ENCODE data around the gene BSPH1.
"Not testable (repeated sequence)": the region's sequence is repeated elsewhere in the genome, so short reads cannot be mapped to it uniquely, and the experiment has no call there.

The BSPH1 gene

DNA sequence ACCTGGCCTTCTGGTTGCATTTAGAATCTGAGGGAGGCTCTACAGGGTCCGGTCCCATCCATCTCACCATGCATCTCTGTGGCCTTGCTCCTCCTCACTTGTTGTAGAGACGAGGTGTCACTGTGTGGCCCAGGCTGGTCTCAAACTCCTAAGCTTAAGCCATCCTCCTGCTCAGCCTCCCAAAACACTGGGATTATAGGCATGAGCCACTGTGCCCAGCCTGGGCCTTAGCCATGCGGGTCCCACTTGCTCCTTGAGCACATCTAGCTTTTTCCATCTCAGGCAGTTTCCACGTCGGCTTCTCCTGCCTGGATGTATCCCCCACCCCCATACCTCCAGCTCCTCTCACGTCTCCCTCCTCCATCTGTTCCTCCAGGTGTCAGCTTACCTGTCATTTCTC lies 12.3 kb upstream of the BSPH1 start:
- H2AFZ ChIP-seq (ENCODE audit: low read length, unreplicated experiment), result no peak overlapping the region
- H3K27ac ChIP-seq (ENCODE audit: low read depth, low read length), result no peak overlapping the region
- no peaks in the 10 kb centered on the region for H3K27me3 ChIP-seq (ENCODE audit: insufficient read depth, low read length)
- H3K79me2 ChIP-seq (ENCODE audit: control insufficient read depth, insufficient read depth, low read length, unreplicated experiment), result no peaks in the 10 kb centered on the region
- H3K4me3 ChIP-seq (ENCODE audit: low read depth, low read length), result no peak overlapping the region
- no peaks in the 10 kb centered on the region for H3K4me1 ChIP-seq (ENCODE audit: control insufficient read depth, insufficient read depth, low read length, unreplicated experiment)
- no peaks in the 10 kb centered on the region for H3K36me3 ChIP-seq (ENCODE audit: insufficient read depth, low read length)

- Histone ChIP-seq H3K79me2 (ENCODE audit: control insufficient read depth, insufficient read depth, low read length, unreplicated experiment) (no peaks in the 10 kb centered on the region), H3K27me3 (ENCODE audit: insufficient read depth, low read length) (peaks cover 1% of the 10 kb centered on the region; the same call in 1 of the 2 replicates), H2AFZ (ENCODE audit: low read length, unreplicated experiment) (no peak overlapping the region), H3K36me3 (ENCODE audit: insufficient read depth, low read length) (no peaks in the 10 kb centered on the region), H3K27ac (ENCODE audit: low read depth, low read length) (no peak overlapping the region), H3K4me1 (ENCODE audit: control insufficient read depth, insufficient read depth, low read length, unreplicated experiment) (no peaks in the 10 kb centered on the region), H3K4me3 (ENCODE audit: low read depth, low read length) (no peak overlapping the region)
Measured at GRCh38 chr19:48000846-48001245, 8.9 kb upstream of the BSPH1 start.

- Histone ChIP-seq H3K27me3 (ENCODE audit: insufficient read depth, low read length) (peaks cover 13% of the 10 kb centered on the region), H3K4me3 (ENCODE audit: low read depth, low read length) (no peak overlapping the region), H3K4me1 (ENCODE audit: control insufficient read depth, insufficient read depth, low read length, unreplicated experiment) (no peaks in the 10 kb centered on the region), H3K27ac (ENCODE audit: low read depth, low read length) (no peak overlapping the region), H3K79me2 (ENCODE audit: control insufficient read depth, insufficient read depth, low read length, unreplicated experiment) (no peaks in the 10 kb centered on the region), H2AFZ (ENCODE audit: low read length, unreplicated experiment) (no peak overlapping the region), H3K36me3 (ENCODE audit: insufficient read depth, low read length) (no peaks in the 10 kb centered on the region)
Measured at GRCh38 chr19:47998800-47999199, 6.8 kb upstream of the BSPH1 start.

DNA sequence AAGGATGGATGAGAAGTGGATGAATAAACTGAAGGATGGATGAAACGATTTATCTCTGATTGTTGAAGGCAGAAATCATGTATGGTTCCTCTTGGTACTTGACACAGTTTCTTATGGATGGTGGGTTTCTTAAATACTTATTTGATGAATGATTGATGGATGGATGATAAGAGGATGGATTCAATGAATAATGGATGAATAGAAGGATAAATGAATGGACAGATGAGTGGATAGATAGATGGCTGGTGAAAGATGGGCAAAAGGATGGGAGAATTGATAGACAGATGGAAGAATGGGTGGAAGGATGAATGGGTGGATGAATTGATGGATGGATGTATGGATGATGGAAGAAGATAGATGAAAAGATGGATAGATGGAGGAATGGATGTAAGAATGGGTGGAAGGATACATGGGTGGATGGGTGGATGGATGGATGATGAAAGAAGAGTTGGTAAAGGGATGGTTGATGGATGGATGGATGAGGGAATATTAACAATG lies 4.3 kb upstream of the BSPH1 start:
- no peak overlapping the region for H3K4me3 ChIP-seq (ENCODE audit: low read depth, low read length)
- H2AFZ ChIP-seq (ENCODE audit: low read length, unreplicated experiment), result no peak overlapping the region
- no peaks in the 10 kb centered on the region for H3K4me1 ChIP-seq (ENCODE audit: control insufficient read depth, insufficient read depth, low read length, unreplicated experiment)
- H3K79me2 ChIP-seq (ENCODE audit: control insufficient read depth, insufficient read depth, low read length, unreplicated experiment), result no peaks in the 10 kb centered on the region
- H3K27ac ChIP-seq (ENCODE audit: low read depth, low read length), result no peak overlapping the region
- H3K27me3 ChIP-seq (ENCODE audit: insufficient read depth, low read length), result peaks cover 13% of the 10 kb centered on the region
- no peaks in the 10 kb centered on the region for H3K36me3 ChIP-seq (ENCODE audit: insufficient read depth, low read length)

GRCh38 chr19:47994209-47994802 lies 2.3 kb upstream of the BSPH1 start, which contains the start of gene ELSPBP1:
Gene ELSPBP1, plus strand, starts transcription at chr19:47994632. Its CDS starts 14,036 bp downstream, at chr19:48008668.
- no peak within 1 kb of the TSS for H2AFZ ChIP-seq (ENCODE audit: low read length, unreplicated experiment)
- H3K27ac ChIP-seq (ENCODE audit: low read depth, low read length), result no peak within 1 kb of the TSS
- no peak within 1 kb of the TSS for H3K4me3 ChIP-seq (ENCODE audit: low read depth, low read length)
- no peaks in the 10 kb centered on the region for H3K79me2 ChIP-seq (ENCODE audit: control insufficient read depth, insufficient read depth, low read length, unreplicated experiment)
- no peaks in the 10 kb centered on the region for H3K36me3 ChIP-seq (ENCODE audit: insufficient read depth, low read length)
- peaks cover 22% of the 10 kb centered on the region for H3K27me3 ChIP-seq (ENCODE audit: insufficient read depth, low read length)
- no peaks in the 10 kb centered on the region for H3K4me1 ChIP-seq (ENCODE audit: control insufficient read depth, insufficient read depth, low read length, unreplicated experiment)

GRCh38 chr19:47991191-47991808 lies 670 bp downstream of the BSPH1 start:
- no peaks in the 10 kb centered on the region for H3K4me1 ChIP-seq (ENCODE audit: control insufficient read depth, insufficient read depth, low read length, unreplicated experiment)
- no peak overlapping the region for H3K4me3 ChIP-seq (ENCODE audit: low read depth, low read length)
- H3K27me3 ChIP-seq (ENCODE audit: insufficient read depth, low read length), result peaks cover 22% of the 10 kb centered on the region
- H3K36me3 ChIP-seq (ENCODE audit: insufficient read depth, low read length), result no peaks in the 10 kb centered on the region
- H3K79me2 ChIP-seq (ENCODE audit: control insufficient read depth, insufficient read depth, low read length, unreplicated experiment), result no peaks in the 10 kb centered on the region
- no peak overlapping the region for H2AFZ ChIP-seq (ENCODE audit: low read length, unreplicated experiment)
- no peak overlapping the region for H3K27ac ChIP-seq (ENCODE audit: low read depth, low read length)

GRCh38 chr19:47973529-47973928 lies 18.4 kb downstream of the BSPH1 start:
- no peaks in the 10 kb centered on the region for H3K79me2 ChIP-seq (ENCODE audit: control insufficient read depth, insufficient read depth, low read length, unreplicated experiment)
- H2AFZ ChIP-seq (ENCODE audit: low read length, unreplicated experiment), result no peak overlapping the region
- no peaks in the 10 kb centered on the region for H3K36me3 ChIP-seq (ENCODE audit: insufficient read depth, low read length)
- H3K4me3 ChIP-seq (ENCODE audit: low read depth, low read length), result no peak overlapping the region
- no peak overlapping the region for H3K27ac ChIP-seq (ENCODE audit: low read depth, low read length)
- H3K4me1 ChIP-seq (ENCODE audit: control insufficient read depth, insufficient read depth, low read length, unreplicated experiment), result no peaks in the 10 kb centered on the region
- peaks cover 17% of the 10 kb centered on the region; the same call in 1 of the 2 replicates for H3K27me3 ChIP-seq (ENCODE audit: insufficient read depth, low read length)

GRCh38 chr19:47955936-47956335 lies 36.0 kb downstream of the BSPH1 start:
- H3K36me3 ChIP-seq (ENCODE audit: insufficient read depth, low read length); H3K4me3 ChIP-seq (ENCODE audit: low read depth, low read length); H3K79me2 ChIP-seq (ENCODE audit: control insufficient read depth, insufficient read depth, low read length, unreplicated experiment); H3K27ac ChIP-seq (ENCODE audit: low read depth, low read length); H3K27me3 ChIP-seq (ENCODE audit: insufficient read depth, low read length); H2AFZ ChIP-seq (ENCODE audit: low read length, unreplicated experiment); H3K4me1 ChIP-seq (ENCODE audit: control insufficient read depth, insufficient read depth, low read length, unreplicated experiment): not testable (repeated sequence)

GRCh38 chr19:47952132-47952531 lies 39.8 kb downstream of the BSPH1 start:
- not testable (repeated sequence) for H3K4me1 ChIP-seq (ENCODE audit: control insufficient read depth, insufficient read depth, low read length, unreplicated experiment); H3K27ac ChIP-seq (ENCODE audit: low read depth, low read length)

GRCh38 chr19:47949852-47950521 lies 42.0 kb downstream of the BSPH1 start:
- H3K36me3 ChIP-seq (ENCODE audit: insufficient read depth, low read length); H3K4me3 ChIP-seq (ENCODE audit: low read depth, low read length): not testable (repeated sequence)

More at GRCh38 chr19:47952132-47952531, 39.8 kb downstream of the BSPH1 start:
- not testable (repeated sequence) for H3K79me2 ChIP-seq (ENCODE audit: control insufficient read depth, insufficient read depth, low read length, unreplicated experiment); H3K36me3 ChIP-seq (ENCODE audit: insufficient read depth, low read length); H3K4me3 ChIP-seq (ENCODE audit: low read depth, low read length); H2AFZ ChIP-seq (ENCODE audit: low read length, unreplicated experiment); H3K27me3 ChIP-seq (ENCODE audit: insufficient read depth, low read length)

DNA sequence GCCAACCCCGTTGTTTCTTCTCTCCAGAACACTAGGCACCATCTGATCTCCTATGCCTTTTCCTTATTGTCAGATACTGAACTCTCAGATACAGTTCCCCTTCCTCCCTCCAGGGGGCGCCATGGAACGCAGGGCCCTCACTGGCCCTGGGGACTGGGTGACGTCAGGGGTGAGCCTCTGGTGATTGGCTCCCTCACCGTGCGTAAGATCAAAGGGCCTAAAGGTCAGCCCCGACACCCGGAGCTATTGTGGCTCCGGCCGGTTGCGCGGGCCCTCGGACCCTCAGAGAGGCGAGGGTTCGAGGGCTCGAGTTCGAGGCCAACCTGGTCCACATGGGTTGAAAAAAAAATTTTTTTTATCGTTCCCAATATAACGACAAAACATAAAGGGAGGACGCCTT lies 63.4 kb downstream of the BSPH1 start:
- H3K36me3 ChIP-seq (ENCODE audit: insufficient read depth, low read length); H3K27me3 ChIP-seq (ENCODE audit: insufficient read depth, low read length); H2AFZ ChIP-seq (ENCODE audit: low read length, unreplicated experiment); H3K4me1 ChIP-seq (ENCODE audit: control insufficient read depth, insufficient read depth, low read length, unreplicated experiment); H3K79me2 ChIP-seq (ENCODE audit: control insufficient read depth, insufficient read depth, low read length, unreplicated experiment); H3K4me3 ChIP-seq (ENCODE audit: low read depth, low read length); H3K27ac ChIP-seq (ENCODE audit: low read depth, low read length): not testable (repeated sequence)

More at GRCh38 chr19:47949852-47950521, 42.0 kb downstream of the BSPH1 start:
- not testable (repeated sequence) for H2AFZ ChIP-seq (ENCODE audit: low read length, unreplicated experiment); H3K27me3 ChIP-seq (ENCODE audit: insufficient read depth, low read length); H3K27ac ChIP-seq (ENCODE audit: low read depth, low read length); H3K4me1 ChIP-seq (ENCODE audit: control insufficient read depth, insufficient read depth, low read length, unreplicated experiment); H3K79me2 ChIP-seq (ENCODE audit: control insufficient read depth, insufficient read depth, low read length, unreplicated experiment)
